K562 (cell line): ENCODE data around the gene TSPAN14. TPM values are rescaled to one million over a fixed set of nuclear protein-coding genes. Genes with fewer than 3 reads are reported as not detected.
A peak's percentile ranks its signal among the peaks of the same experiment; 100 is the strongest.

Source experiments
- ARID1B ChIP-seq: fragments of 450-650 bp; IDR thresholded peaks from 2 replicates; pipeline ENCODE4 v1.6.1; 2016; ENCODE audit warnings: antibody characterized with exemption, mild to moderate bottlenecking, inconsistent platforms
- ARID4B ChIP-seq: sonication (generic); formaldehyde crosslinking; IDR thresholded peaks from 2 replicates; pipeline ENCODE4 v1.8.0; 2022; ENCODE audit warnings: mild to moderate bottlenecking, missing genetic modification reagents
- DPF2 ChIP-seq: fragments of 450-650 bp; IDR thresholded peaks from 2 replicates; pipeline ENCODE4 v1.6.1; 2016
- NFIX ChIP-seq: fragments of 250-450 bp; sonication (Bioruptor Pico); IDR thresholded peaks from 2 replicates; pipeline ENCODE4 v1.4.0; 2020; ENCODE audit warnings: low read depth, mild to moderate bottlenecking, moderate library complexity
- polyA plus RNA-seq, 8 experiments: library from polyadenylated mRNA; depleted of rRNA in 4 of 8; stranded (reverse) in 5 of 8; unstranded in 3 of 8; fragments of >200 nt; fragmentation: Nextera tagmentation in 2 of 8; fragmentation: Illumina TruSeq in 1 of 8; extraction: Ambion mirVana in 2 of 8; extraction: Trizol in 1 of 8; gene quantifications; 2 replicates each; pipeline versions ENCODE4 v1.2.1 to v1.2.3, GENCODE V29; 2011 to 2014; ENCODE audit warnings: inconsistent platforms in 1 of 8, missing spikeins in 1 of 8
- total RNA-seq, 7 experiments: library from RNA; depleted of rRNA in 6 of 7; stranded (reverse); fragments of >200 nt in 6 of 7; fragmentation: Illumina TruSeq in 2 of 7; extraction: Trizol in 2 of 7; gene quantifications; 2 replicates each; pipeline versions ENCODE4 v1.2.1 to v1.2.3, GENCODE V29; 2011 to 2021; ENCODE audit warnings: low replicate concordance in 1 of 7
- TF ChIP-seq, protein P1 (sequence below): fragments of 450-650 bp; IDR thresholded peaks from 2 replicates; pipeline ENCODE4 v1.6.1; 2017; ENCODE audit warnings: antibody characterized with exemption

TSPAN14 gene
- total and polyA plus RNA-seq, 9 of the 15 experiments (the other 6 are each of a cell fraction or from before 2014, with no cell fraction given): 5.8 to 92.9 (median 23.3) TPM

GRCh38 chr10:80485076-80485945 is 31.2 kb downstream of the TSPAN14 start (continued):
- TF ChIP-seq ARID1B (peak; percentile 65), ARID4B (CRISPR knock-in tag) (no peak), NFIX (CRISPR knock-in tag) (no peak), DPF2 (peak; percentile 27; the same call in 1 of the 2 replicates)
- TF ChIP-seq, protein P1, sequence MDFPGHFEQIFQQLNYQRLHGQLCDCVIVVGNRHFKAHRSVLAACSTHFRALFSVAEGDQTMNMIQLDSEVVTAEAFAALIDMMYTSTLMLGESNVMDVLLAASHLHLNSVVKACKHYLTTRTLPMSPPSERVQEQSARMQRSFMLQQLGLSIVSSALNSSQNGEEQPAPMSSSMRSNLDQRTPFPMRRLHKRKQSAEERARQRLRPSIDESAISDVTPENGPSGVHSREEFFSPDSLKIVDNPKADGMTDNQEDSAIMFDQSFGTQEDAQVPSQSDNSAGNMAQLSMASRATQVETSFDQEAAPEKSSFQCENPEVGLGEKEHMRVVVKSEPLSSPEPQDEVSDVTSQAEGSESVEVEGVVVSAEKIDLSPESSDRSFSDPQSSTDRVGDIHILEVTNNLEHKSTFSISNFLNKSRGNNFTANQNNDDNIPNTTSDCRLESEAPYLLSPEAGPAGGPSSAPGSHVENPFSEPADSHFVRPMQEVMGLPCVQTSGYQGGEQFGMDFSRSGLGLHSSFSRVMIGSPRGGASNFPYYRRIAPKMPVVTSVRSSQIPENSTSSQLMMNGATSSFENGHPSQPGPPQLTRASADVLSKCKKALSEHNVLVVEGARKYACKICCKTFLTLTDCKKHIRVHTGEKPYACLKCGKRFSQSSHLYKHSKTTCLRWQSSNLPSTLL: no peak
